BJ (cell line): ENCODE data around the gene TRMT10B. TPM values are rescaled to one million over a fixed set of nuclear protein-coding genes. Genes with fewer than 3 reads are reported as not detected.

Source experiments
- CTCF ChIA-PET: fragments of 350-600 bp; formaldehyde crosslinking; extraction: SDS; loops from one replicate; lab custom pipeline; 2021; ENCODE audit warnings: antibody characterized with exemption, inconsistent platforms; lab: Yijun Ruan, JAX
- POLR2A ChIA-PET: fragments of 300-600 bp; sonication (Branson Sonifier 250); formaldehyde crosslinking; extraction: SDS; loops from one replicate; lab custom pipeline; 2021; ENCODE audit warnings: antibody characterized with exemption; lab: Charles Lee
- DNase-seq: peaks from one replicate; pipeline ENCODE4 v3.0.0-alpha.2; 2011; ENCODE audit warnings: low read depth
- H3K27me3 ChIP-seq: 2 replicates; pipeline ENCODE4 v1.6.0; 2011; ENCODE audit warnings: low read length; ENCODE audit not compliant: control insufficient read depth, insufficient read depth
- H3K36me3 ChIP-seq: 2 replicates; pipeline ENCODE4 v1.5.1; 2011; ENCODE audit warnings: low read length; ENCODE audit not compliant: control insufficient read depth, insufficient read depth
- H3K4me3 ChIP-seq: 2 replicates; pipeline ENCODE4 v1.5.1; 2011; ENCODE audit warnings: low read depth, mild to moderate bottlenecking, control low read depth, low read length
- CTCF ChIP-seq: IDR thresholded peaks from 2 replicates; pipeline ENCODE4 v1.5.1; 2011; ENCODE audit warnings: low read depth, mild to moderate bottlenecking, control low read depth, inconsistent platforms, low read length, moderate library complexity; ENCODE audit not compliant: insufficient read depth
- polyA plus RNA-seq: library from polyadenylated mRNA; depleted of rRNA; stranded (reverse); fragments of >200 nt; gene quantifications from 2 replicates; pipeline ENCODE4 v1.2.3, GENCODE V29; 2011

Gene TRMT10B
- polyA plus RNA-seq, 1 experiment: 5.3 TPM

GRCh38 chr9:37740128-37740527, 13.5 kb upstream of the TRMT10B start:
- POLR2A ChIA-PET: no interaction called here
- no peak for DNase-seq

GRCh38 chr9:37740631-37741328, 12.8 kb upstream of the TRMT10B start:
- TF ChIP-seq CTCF: no peak
- peaks cover 8% of the 10 kb centered on the region; the same call in 1 of the 2 replicates for H3K27me3 ChIP-seq
- POLR2A ChIA-PET: no interaction called here
- no peak overlapping the region for H3K4me3 ChIP-seq
- DNase-seq: no peak
- no peaks in the 10 kb centered on the region for H3K36me3 ChIP-seq
- CTCF ChIA-PET: no interaction called here

More at GRCh38 chr9:37740128-37740527, 13.5 kb upstream of the TRMT10B start:
- Histone ChIP-seq H3K4me3 (no peak overlapping the region), H3K27me3 (peaks cover 11% of the 10 kb centered on the region), H3K36me3 (no peaks in the 10 kb centered on the region)
- TF ChIP-seq CTCF: no peak
- CTCF ChIA-PET: no interaction called here

- Histone ChIP-seq H3K27me3 (peaks cover 4% of the 10 kb centered on the region; the same call in 1 of the 2 replicates), H3K4me3 (no peak overlapping the region), H3K36me3 (no peaks in the 10 kb centered on the region)
- CTCF ChIA-PET: interaction anchor here (1.2 to 2.5 kb wide), 2 partner anchors 13 to 414 kb away, joined by 3 to 10 read pairs; no protein-coding TSS in a partner anchor
- DNase-seq: no peak
- no peak for TF ChIP-seq CTCF
- POLR2A ChIA-PET: no interaction called here
These were observed 7.6 kb upstream of the TRMT10B start for GRCh38 chr9:37745970-37746369.

- ChIA-PET CTCF (interaction anchor here (1.2 to 2.5 kb wide), 2 partner anchors 14 to 414 kb away, joined by 3 to 10 read pairs; no protein-coding TSS in a partner anchor), POLR2A (no interaction called here)
- peak; percentile 8 for DNase-seq
- no peak for TF ChIP-seq CTCF
- no peaks in the 10 kb centered on the region for H3K36me3 ChIP-seq
- H3K27me3 ChIP-seq: peaks cover 4% of the 10 kb centered on the region; the same call in 1 of the 2 replicates
- H3K4me3 ChIP-seq: no peak overlapping the region
These were observed 6.9 kb upstream of the TRMT10B start for GRCh38 chr9:37746448-37747270.

- DNase-seq: peak; percentile 10
- POLR2A ChIA-PET: no interaction called here
- TF ChIP-seq CTCF: peak; percentile 97
- Histone ChIP-seq H3K36me3 (no peaks in the 10 kb centered on the region), H3K4me3 (no peak overlapping the region), H3K27me3 (no peaks in the 10 kb centered on the region; the same call in 1 of the 2 replicates)
- CTCF ChIA-PET: interaction anchor here (0.6 to 1.3 kb wide), 2 partner anchors 12 to 118 kb away, joined by 4 read pairs; no protein-coding TSS in a partner anchor
These were observed 6.3 kb upstream of the TRMT10B start for GRCh38 chr9:37747271-37747753.
